Suppressor macrophage treated with lipopolysaccharide for 1 hour (primary cell): ENCODE measurements around the gene CALML3.

ENCODE experiments used
- DNase-seq, 3 donors: peaks; one replicate each; pipeline ENCODE4 v3.0.0-alpha.2; 2020 to 2022

CALML3 gene

DNA sequence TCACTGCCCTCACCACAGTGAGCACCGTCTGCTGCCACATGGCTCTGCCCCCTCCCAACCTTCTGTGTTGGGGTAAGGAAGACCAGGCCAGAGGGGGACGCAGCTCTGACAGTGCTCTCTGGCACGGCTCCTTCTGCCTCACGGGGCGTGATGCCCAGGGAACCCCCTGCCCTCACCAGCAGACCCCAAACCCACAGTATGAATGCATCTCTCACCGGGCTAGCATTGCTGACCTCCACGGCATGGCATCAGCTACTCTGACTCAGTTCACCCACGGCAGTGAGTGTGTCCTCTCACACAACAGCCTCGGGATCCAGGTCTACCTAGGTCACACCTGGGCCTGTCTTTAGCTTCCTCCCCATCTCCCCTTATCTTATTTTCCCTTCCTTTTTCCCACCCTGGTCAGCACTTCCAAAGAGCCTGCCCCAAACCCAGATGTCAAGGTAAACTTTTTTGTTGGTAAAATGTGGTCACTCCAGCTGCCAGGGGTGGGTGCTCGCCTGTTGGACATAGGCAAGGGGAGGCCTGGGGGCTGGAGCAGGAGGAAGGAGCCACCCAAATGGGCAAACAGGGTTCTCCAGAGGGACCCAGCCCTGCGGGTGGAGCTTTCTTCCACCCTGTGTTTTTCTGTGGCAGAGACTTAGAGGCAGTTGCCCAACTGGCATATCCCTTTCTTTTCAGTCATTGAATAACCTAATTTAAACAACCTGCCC is 4.4 kb downstream of the CALML3 start:
- DNase-seq: no peak

DNA sequence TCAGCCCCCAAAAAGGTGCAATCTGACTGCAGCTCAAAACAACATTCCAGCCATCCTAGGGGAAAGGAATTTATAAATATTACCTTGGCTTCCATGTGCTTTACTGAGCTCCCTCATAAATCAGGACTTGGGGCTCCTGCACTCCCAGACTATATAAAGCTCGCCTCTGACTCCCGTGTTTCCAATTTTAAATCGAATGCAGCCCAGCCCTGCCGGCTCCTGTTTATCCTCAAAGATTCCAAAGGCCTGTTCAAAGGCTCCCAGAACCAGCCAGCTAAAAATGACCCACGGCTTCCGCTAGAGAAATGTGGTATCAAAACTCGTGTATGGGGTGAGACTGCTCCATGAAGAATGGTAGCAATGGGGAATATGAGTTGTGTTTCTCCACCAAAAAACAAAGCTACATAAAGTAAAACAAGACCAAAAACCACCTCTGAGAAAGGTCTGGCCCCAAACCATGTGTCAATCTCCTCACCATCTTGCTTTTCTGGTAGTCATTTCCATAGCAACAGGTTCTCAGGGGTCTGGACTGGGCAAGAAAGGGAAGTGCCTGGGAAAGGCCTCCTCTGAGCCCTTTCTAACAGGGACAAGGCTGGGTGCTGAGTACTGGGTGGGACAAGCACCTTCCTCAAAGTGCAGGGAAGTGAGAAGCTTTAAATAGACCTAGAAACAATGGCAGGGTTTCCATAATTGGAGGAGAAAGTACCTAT is 5.1 kb downstream of the CALML3 start:
- no peak for DNase-seq

DNA sequence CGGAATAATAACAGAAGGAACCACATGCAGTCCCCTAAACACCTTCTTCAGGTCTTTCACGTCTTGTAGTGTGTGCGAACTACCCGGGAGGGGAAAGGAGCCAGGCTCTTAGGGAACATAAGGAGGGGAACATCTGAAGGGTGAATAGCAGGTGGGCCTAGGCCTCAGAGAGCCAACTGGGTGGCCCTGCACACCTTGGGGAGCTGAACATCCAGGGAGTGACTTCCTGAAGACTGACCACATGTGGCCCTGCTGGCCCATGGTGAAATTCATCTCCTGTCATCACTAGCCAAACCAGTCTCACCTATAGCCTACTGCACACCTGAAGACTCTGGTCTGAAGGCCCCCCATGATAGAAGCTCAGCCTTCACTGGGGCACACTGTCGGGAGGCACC is 5.6 kb downstream of the CALML3 start:
- no peak for DNase-seq

DNA sequence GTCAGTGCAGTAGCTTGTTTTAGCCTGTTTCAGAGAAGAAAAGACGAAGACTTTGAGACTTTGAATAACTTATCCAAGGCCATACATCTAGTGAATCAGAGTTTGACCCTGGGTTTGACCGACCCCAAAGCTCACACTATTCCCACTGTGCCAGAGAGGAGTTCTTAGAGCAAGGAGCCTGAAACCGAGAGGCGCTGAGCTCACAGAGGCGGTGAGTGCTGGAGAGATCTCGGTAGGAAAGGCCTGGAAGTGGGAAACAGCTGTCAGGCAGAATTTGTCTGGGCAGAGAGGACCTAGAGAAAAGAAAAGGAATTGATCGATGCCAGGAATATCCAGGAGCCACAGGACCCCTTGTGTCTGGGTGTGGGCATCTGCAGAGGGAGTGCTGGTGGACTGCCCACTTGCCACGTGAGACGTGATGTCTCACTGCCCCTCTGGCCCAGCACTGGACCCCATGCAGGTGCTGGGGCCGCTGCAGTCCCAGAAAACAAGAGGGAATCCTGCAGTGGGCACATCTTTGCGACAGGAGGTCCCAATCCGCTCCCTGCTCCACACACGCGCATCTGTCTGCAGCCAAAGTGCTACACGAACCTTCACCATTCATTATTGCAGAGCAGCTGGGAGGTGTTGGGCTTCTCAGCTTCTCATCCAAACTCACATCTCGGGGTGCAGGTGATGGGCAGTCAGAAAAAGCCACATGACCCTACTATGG is 6.2 kb downstream of the CALML3 start:
- no peak for DNase-seq

DNA sequence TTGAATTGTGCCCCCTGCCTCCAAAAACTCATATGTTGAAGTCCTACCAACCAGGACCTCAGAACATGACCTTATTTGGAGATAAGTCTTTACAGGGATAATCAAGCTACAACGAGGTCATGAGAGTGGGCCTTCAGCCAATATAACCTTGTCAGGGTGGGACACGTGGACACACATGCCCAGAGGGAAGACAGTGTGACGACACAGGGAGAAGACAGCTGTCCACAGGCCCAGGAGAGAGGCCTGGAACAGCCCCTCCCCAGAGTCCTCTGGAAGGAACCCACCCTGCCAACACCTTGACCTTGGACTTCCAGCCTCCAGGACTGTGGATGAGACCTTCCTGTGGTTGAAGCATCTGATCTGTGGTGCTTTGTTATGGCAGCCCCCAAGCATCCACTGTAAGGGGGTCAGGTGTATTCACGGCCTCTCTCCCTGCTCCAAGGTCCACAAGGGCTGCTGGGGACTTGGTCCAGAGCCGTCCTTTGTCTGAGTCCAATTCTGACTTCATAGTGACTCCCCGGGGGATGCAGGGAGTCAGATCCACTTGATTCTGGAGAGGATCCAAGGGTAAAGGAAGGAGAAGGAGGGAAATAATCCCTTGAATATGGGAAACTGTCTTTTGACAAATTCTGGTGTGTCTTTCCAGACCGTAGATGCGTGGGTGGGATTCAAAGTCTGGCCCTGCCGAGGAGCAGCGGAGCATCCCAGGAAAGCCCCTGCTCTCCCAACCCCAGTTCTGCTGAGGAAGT is 7.0 kb downstream of the CALML3 start:
- DNase-seq: no peak

DNA sequence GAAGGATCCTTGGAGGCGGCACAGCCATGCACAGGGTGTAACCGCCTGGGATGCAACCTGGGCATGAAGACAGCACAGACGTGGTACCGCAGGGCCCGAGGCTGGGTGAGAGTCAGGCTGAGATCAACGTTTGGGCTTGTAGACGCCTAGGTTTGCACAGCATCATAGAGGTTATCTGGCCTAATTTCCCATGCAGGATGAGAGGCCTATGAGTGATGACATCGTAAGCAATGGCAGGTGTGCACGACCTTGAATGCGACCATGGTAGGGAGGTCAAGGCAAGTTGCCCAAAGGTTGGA is 7.5 kb downstream of the CALML3 start:
- no peak for DNase-seq

DNA sequence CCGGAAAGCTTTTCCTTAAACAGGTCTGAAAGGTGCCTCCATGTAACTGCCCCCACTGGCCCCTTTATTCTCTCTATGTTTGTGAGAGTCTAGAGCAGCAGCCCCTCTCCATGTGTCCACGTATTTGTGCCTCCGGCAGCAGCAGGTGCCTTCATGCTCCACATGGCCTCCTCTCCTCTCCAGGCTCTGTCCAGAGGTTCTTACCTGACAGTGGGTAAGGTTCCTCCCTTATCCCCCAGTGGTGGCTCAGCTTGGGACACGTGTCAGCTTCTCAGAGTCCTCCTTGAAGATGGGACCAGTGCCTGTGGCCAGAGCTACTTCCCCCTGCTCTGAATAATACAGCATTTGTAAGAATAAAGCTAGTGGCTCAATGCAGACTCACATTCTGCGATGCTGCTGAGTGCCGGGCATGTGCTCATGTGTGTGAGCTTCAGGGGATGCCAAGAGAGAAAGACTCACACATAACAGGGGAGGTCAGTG is 7.9 kb downstream of the CALML3 start:
- DNase-seq: no peak

DNA sequence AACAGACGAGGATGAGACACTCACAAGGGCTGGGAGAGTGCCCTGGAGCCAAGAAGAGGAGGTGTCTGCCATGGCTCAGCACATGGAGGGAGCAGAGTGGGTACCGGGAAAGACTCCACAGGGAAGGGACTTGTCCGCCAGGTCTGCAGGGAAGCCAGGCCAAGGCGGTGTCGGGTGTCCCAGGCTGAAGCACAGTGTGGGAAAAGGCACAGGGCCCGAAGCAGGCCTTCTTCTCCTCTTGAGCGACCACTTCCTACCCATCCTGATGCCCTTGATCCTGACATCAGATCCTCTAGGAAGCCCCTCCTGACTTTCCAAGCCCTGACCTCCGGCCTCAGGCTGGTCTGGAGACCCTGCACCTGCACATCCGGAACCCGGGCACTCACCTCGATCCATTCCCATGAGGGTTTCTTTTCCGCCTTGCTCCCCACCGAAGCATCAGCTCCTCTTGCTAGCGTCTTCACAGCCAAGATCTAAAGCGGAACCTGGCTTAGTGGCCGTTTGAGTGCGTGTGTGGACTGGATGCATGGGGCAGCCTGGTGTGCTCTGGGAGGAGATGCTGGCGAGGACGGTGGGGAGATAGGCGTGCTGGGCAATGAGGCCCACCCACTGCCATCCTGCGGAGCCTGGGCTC is 8.5 kb downstream of the CALML3 start:
- DNase-seq: no peak

DNA sequence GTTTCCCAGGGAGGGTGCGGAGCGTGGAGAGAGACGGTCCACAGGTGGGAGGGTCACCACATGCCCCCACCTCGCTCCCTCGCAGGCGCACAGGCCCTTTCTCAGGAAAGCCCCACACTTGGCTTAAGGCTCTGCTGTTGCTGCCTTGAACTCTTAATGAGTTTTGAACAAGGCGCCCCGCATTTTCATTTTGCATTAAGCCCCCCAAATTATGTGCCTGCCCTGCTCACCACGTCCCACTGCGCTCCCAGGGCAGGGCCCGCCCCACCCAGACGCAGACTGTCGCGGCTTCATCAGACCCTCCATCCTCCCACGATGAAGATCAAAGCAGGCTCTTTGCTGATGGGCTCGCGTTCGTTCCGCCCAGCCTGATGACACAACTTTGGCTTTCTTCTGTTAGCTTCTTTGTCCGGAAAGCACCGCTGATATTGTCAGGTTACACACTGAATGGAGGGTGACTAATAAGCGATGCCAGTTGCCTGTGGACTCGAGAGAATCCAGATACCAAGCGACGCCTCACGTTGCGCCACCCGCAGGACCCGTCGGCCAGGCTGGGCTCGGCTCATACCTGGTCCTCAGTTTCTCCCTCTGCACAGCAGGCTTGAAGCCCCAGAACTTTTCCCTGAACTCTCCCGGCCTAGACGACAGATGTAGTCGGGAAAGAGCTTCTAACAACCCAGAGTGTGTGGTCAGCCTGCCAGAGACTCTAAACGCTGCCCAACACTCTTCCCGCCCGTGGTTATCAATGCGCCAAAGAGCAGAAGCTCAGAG is 9.5 kb downstream of the CALML3 start:
- no peak for DNase-seq

DNA sequence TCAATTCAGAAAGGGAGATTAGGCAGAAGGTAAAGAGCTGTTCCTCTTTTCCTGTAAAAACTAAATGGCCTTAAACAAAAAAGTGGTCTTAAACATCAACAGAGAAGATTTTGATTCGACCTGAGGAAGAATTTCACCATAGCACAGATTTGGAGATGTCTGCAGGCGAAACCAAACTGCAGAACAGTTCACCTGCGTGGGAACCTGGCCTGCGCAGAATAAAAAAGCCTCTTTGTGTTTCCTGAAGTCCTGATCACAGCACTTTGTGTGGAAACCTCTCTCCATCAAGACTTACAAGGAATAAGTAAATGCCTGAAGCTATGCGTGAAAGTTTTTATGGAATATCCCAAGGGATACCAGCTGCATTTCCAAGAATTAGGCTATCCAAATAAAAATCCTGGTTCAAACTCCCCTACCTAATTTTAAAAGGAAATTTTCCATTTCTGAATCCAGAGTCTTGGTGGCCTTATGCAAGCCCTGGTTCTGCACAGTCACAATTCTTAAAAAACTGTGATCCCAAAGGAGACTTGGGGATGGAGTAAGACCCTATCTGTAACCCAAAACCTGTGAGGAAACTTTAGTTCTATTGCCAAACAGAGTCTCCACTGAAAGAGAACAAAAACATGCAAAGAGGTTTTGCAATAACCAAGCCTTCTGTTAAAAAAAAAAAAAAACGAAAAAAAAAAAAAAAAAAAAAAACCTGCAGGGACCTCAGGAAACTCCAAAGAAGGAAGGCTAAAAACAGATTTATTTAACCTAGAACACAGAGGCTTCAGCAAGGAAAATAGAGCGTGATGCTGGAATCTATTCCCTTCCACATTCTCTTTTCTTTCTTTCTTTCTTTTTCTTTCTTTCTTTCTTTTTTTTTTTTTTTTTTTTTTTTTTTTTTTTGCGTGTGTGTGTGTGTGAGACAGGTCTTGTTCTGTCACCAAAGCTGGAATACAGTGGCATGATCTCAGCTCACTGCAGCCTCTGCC is 10.4 kb downstream of the CALML3 start:
- DNase-seq: peak; percentile 31 to 47 (median 41)

DNA sequence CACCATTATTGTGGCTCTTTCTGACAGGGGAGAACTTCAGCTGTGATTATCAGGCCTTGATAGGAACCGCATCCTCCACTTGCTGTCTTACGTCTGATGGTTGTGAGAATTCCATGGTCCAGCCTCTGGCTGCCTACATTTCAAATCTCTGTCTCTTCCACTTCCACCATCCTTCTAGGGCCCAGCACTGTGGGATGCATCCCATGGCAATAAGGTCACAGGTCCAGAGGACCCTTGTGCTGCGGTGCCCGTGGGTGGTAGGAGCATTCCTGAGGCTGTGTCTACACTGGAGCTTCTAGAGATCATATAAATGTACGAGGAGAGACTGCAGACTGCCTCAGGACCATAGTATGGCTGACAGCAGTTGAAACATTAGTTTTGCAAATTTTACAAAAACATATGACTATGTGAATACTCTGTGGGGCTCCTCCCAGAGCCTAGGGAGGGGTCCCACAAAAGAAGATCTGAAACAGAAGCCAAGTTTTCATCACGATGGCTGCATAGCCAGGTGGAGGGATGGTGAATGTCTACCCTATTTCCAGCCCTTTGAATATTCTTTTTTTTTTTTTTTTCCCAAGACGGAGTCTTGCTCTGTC is 11.8 kb downstream of the CALML3 start:
- no peak for DNase-seq

DNA sequence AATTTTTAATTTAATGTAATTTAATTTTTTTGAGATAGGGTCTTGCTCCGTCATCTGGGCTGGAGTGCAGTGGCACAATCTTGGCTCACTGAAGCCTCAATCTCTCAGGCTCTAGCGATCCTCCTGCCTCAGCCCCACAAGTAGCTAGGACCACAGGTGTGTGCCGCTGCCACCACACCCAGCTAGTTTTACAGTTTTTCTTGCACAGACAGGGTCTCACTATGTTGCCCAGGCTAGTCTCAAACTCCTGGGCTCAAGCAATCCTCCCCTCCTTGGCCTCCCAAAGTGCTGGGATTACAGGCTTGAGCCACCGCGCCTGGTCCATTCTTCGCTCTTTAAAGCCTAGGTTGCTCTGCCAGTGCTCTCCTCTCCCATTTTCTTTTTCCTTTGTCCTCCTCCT is 12.9 kb downstream of the CALML3 start:
- no peak for DNase-seq

DNA sequence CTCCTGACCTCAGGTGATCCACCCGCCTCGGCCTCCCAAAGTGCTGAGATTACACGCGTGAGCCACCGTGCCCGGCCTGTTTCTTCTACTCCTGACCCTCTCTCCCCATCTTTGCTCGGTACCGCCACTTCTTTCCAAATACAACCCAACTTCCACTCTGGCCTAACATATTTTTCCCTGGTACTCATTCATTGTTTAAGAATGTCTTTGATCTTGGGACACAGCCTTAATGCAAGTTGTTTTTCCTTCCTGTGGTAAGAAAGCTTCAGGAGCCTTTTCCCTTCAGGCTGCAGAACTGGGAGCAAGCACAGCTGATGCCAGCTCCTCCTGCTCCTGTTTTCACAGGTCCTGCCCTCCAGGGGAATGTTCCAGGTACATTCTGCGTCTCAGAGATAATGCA is 13.7 kb downstream of the CALML3 start:
- DNase-seq: no peak

DNA sequence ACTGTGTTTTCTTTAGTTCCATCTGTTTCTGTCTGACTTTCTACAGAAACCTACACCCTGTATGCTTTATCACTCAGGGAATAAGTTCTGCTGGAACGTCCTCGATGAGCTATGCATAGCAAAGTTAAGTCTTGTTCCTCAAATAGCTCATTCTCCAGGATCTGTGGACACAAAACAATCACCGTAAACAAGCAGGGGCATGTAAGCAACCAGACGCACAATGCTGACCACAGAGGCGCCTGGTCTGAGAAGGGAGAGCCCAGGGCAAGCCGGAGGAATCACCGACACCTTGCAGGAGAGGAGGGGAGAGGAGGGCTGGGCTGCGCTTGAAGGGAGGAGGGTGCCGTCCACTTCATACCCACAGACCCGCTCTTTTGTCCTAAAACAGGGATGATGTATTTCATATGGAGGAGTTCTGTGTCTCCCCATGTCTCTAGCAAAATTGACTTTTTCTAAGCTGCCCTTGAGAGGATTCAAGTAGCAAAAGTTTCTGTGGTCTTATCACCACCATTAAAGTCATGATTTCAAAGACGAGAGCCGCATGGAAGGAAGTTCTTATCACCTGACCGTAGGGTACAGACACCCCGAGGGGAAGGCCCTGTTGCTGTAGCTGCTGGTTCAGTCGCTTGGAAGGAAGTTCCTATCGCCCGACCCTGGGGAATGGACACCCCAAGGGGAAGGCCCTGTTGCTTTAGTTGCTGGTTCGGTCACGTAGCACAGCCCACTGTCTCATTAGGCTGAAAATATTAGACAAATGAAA is 14.3 kb downstream of the CALML3 start:
- DNase-seq: peak in 2 of 3 donors; percentile 20 to 40

DNA sequence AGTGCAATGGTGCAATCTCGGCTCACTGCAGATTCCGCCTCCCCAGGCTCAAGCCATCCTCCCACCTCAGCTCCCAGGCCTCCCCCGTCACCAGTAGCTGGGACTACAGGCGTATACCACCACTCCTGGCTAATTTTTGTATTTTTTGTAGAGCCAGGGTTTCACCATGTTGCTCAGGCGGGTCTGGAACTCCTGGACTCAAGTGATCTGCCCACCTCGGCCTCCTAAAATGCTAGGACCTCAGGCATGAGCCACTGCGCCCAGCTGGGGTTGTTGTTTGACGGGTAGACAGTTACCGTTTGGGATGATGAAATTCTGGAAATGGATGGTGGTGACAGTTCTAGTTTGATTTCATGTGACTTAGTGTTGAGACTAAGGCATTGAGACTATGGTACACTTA is 15.3 kb downstream of the CALML3 start:
- no peak for DNase-seq

DNA sequence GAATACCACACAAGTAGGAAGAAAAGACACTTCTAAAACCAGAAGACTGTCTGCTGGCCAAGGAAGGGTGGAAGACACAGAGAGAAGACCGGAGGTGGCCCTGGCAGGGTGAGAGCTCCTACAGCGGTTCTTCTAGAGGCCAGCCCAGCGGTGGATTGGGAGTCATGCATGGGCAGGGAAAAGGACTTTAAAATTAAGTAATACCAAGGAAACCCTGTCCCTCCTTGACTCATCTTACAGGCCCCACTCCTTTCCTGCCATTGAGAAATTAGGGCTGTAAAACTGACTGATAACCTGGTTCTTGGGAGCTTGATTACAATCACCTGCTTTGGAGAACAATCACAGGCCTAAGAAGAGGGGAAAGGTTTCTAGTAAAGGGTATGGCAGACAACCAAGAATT is 16.1 kb downstream of the CALML3 start:
- DNase-seq: no peak

DNA sequence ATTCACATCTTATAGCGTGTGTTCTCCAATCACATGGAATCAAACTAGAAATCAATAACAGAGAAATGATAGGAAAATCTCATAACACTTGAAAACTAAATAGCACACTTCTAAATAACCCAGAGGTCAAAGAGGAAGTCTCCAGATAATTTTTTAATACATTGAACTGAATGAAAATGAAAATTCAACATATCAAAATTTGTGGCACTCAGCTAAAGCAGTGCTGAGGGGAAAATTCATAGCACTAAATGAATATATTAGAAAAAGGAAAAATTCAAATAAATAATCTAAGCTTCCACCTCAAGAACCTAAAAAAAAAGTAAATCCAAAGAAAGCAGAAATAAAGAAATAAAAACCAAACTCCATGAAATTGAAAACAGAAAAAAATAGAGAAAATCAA is 17.3 kb downstream of the CALML3 start:
- DNase-seq: no peak

DNA sequence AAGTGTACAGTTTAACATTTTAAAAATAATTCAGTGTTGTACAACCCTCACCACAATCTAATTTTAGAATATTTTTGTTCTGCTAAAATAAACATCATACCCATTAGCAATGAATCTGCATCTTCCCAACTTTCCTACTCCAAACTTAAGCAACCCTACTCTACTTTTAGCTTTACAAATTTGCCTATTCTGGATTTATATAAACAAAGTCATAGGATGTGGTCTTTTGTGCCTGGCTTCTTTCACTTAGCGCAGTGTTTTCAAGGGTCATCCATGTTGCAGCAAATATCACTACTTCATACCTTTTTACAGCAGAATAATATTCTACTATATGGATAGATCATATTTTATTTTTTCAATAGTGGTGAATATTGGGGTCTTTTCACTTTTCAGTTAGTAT is 18.9 kb downstream of the CALML3 start:
- DNase-seq: no peak

DNA sequence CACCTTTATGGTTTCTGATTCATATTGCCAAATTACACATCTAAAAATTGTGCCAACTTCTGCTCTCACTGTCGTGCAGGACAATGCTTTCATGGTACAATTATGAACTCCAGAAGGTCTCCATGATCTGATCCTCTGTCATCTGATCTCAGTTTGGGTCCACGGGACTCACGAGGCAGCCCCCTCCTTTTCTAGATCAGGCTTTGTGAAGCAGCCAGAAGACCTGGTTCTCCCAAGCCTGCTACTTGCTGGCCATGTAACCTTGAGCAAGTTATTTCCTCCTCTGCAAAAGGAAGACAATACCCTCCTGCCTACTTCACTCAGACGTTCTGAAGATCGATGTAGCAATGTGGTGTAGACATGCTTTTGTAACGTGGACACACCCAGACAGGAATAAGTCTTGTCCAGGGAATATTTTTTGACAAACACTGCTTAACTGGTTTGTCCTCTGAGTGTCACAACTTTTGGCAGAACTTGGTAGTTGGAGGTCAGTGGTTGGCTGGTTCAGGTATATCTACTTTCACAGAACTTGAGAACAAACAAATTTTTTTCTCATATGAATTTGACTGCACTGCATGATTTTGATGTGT is 19.6 kb downstream of the CALML3 start:
- DNase-seq: no peak
